GM12874 (cell line): ENCODE results near the gene NECAB2.

Experiments
- TF ChIP-seq, protein P1 (sequence below): IDR thresholded peaks from 2 replicates; pipeline ENCODE4 v1.5.1; 2011; ENCODE audit warnings: low read depth, mild to moderate bottlenecking, control low read depth, low read length, moderate library complexity; ENCODE audit not compliant: insufficient read depth

NECAB2 gene

DNA sequence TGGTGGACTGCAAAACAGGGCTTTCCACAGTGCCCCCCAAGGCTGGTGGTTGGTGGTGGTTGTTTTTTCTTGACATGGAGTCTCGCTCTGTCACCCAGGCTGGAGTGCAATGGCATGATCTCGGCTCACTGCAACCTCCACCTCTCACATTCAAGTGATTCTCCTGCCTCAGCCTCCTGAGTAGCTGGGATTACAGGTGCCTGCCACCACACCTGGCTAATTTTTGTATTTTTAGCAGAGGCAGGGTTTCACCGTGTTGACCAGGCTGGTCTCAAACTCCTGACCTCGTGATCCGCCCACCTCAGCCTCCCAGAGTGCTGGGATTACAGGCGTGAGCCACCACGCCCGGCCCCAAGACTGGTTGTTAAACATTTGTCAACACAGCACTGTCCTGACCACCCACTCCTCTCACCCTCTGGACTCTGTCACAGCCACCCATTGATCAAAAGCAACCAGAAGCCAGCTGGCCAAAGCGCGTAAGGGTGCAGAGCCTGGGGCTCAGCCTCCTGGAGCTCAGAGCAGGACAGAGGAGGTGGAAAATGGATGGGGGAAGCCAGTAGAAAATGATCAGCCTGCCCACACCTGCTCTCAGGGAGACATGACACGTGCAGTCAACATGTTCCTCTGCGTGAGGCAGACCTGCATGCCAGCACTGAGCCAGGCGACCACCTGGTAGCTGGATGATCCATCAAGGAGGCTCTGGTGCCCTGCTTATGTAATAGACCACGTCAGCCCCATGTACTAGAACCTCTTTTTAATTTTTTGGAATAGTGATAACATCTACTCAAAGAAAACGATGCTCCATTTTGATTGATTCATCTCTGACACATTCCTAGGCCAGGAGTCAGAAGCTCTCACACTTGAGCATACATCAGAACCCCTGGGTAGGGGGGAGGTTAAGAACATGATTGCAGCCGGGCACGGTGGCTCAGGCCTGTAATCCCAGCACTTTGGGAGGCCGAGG lies 29.8 kb upstream of the NECAB2 start:
- TF ChIP-seq, protein P1, sequence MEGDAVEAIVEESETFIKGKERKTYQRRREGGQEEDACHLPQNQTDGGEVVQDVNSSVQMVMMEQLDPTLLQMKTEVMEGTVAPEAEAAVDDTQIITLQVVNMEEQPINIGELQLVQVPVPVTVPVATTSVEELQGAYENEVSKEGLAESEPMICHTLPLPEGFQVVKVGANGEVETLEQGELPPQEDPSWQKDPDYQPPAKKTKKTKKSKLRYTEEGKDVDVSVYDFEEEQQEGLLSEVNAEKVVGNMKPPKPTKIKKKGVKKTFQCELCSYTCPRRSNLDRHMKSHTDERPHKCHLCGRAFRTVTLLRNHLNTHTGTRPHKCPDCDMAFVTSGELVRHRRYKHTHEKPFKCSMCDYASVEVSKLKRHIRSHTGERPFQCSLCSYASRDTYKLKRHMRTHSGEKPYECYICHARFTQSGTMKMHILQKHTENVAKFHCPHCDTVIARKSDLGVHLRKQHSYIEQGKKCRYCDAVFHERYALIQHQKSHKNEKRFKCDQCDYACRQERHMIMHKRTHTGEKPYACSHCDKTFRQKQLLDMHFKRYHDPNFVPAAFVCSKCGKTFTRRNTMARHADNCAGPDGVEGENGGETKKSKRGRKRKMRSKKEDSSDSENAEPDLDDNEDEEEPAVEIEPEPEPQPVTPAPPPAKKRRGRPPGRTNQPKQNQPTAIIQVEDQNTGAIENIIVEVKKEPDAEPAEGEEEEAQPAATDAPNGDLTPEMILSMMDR, result no peak

GRCh38 chr16:83939266-83939855 lies 28.7 kb upstream of the NECAB2 start:
- TF ChIP-seq, protein P1, result no peak

DNA sequence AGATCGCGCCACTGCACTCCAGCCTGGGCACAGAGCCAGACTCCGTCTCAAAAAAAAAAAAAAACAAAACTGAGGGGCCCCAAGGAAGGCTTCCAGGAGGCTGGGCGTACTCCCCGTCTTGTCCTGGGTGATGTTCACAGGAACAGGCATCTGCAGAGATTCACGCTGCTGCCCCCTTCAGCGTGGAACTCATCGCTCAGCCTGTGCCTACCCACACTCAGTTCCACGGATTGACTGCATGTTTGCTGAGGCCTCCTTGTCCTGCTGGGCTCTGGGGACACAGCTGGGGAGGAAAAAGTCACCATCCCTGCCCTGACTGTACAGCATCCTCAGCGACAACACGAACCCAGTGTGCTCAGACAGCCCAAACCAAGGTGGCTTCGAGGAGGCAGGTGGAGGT lies 27.9 kb upstream of the NECAB2 start:
- TF ChIP-seq, protein P1, result no peak

GRCh38 chr16:83940630-83941378 lies 27.2 kb upstream of the NECAB2 start:
- TF ChIP-seq, protein P1, result no peak

GRCh38 chr16:83942074-83942473 lies 26.0 kb upstream of the NECAB2 start:
- TF ChIP-seq, protein P1, result no peak

DNA sequence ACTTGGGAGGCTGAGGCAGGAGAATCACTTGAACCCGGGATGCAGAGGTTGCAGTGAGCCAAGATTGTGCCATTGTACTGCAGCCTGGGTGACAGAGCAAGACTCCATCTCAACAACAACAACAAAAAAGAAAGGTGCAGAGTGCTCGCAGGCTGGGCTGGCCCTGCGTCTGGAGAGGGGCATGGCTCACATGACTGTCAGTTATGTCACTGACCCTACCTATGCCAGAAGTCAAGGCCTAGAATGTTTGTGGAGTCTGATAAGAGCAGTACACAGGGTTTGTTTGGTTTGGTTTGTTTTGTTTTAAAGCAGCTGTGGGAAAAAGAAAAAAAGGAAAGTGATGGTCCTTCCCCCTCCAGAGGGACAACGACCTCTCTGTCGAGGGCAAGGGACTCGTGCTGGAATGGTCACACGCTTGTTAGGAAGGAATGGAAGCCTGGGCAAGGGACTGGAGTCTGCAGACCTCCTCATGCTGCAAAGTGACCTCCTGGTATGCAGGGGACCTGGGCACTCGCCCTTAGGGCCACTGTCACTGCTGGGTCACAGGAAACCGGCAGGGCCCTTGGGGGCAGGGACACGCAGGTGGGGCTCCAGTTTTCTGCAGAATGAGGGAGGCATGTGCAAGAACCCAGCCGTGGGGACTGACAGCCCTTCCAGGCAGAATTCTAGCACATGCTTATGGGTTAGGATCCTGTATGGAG lies 25.1 kb upstream of the NECAB2 start:
- TF ChIP-seq, protein P1, result no peak
